Measurements from ENCODE around the gene HIBCH.

DNA sequence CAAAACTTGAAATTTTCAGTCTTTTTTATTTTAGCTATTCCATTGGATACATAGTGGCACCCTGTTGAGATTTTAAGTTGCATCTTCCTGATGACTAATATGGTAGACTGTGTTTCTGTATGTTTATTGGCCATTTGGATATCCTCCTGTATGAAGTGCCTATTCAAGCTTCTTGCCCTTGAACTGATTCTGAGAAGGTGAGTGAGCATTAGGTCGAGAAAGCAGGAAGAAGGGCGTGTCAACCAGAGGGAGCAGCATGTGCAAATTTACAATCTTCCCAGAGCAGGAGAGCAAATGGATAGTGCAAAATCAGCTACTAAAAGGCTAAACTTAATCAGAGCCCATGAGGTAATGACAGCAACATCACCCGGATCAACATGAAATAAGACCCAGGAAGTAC lies 32.3 kb upstream of the HIBCH start:
- TF ChIP-seq, protein P1, sequence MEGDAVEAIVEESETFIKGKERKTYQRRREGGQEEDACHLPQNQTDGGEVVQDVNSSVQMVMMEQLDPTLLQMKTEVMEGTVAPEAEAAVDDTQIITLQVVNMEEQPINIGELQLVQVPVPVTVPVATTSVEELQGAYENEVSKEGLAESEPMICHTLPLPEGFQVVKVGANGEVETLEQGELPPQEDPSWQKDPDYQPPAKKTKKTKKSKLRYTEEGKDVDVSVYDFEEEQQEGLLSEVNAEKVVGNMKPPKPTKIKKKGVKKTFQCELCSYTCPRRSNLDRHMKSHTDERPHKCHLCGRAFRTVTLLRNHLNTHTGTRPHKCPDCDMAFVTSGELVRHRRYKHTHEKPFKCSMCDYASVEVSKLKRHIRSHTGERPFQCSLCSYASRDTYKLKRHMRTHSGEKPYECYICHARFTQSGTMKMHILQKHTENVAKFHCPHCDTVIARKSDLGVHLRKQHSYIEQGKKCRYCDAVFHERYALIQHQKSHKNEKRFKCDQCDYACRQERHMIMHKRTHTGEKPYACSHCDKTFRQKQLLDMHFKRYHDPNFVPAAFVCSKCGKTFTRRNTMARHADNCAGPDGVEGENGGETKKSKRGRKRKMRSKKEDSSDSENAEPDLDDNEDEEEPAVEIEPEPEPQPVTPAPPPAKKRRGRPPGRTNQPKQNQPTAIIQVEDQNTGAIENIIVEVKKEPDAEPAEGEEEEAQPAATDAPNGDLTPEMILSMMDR (IDR thresholded peaks at IDR 0.05; ENCODE audit: low read depth, low read length, missing input control): no peak
- TF ChIP-seq GABPA (IDR thresholded peaks at IDR 0.05 in 1 of 2, conservative IDR thresholded peaks at IDR 0.05 in 1 of 2) (no peak), TAF1 (conservative IDR thresholded peaks at IDR 0.05) (no peak), SP1 (IDR thresholded peaks at IDR 0.05) (no peak), RAD21 (IDR thresholded peaks at IDR 0.05) (no peak), YY1 (IDR thresholded peaks at IDR 0.05) (no peak), EGR1 (IDR thresholded peaks at IDR 0.05; ENCODE audit: low read depth in 2 of 2) (no peak), JUND (IDR thresholded peaks at IDR 0.05) (no peak), FOXA1 (IDR thresholded peaks at IDR 0.05) (no peak)
- TF ChIP-seq, protein P2, sequence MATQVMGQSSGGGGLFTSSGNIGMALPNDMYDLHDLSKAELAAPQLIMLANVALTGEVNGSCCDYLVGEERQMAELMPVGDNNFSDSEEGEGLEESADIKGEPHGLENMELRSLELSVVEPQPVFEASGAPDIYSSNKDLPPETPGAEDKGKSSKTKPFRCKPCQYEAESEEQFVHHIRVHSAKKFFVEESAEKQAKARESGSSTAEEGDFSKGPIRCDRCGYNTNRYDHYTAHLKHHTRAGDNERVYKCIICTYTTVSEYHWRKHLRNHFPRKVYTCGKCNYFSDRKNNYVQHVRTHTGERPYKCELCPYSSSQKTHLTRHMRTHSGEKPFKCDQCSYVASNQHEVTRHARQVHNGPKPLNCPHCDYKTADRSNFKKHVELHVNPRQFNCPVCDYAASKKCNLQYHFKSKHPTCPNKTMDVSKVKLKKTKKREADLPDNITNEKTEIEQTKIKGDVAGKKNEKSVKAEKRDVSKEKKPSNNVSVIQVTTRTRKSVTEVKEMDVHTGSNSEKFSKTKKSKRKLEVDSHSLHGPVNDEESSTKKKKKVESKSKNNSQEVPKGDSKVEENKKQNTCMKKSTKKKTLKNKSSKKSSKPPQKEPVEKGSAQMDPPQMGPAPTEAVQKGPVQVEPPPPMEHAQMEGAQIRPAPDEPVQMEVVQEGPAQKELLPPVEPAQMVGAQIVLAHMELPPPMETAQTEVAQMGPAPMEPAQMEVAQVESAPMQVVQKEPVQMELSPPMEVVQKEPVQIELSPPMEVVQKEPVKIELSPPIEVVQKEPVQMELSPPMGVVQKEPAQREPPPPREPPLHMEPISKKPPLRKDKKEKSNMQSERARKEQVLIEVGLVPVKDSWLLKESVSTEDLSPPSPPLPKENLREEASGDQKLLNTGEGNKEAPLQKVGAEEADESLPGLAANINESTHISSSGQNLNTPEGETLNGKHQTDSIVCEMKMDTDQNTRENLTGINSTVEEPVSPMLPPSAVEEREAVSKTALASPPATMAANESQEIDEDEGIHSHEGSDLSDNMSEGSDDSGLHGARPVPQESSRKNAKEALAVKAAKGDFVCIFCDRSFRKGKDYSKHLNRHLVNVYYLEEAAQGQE (IDR thresholded peaks at IDR 0.05): no peak
- TF ChIP-seq, protein P3, sequence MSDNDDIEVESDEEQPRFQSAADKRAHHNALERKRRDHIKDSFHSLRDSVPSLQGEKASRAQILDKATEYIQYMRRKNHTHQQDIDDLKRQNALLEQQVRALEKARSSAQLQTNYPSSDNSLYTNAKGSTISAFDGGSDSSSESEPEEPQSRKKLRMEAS (IDR thresholded peaks at IDR 0.05): no peak
- TF ChIP-seq, protein P4, sequence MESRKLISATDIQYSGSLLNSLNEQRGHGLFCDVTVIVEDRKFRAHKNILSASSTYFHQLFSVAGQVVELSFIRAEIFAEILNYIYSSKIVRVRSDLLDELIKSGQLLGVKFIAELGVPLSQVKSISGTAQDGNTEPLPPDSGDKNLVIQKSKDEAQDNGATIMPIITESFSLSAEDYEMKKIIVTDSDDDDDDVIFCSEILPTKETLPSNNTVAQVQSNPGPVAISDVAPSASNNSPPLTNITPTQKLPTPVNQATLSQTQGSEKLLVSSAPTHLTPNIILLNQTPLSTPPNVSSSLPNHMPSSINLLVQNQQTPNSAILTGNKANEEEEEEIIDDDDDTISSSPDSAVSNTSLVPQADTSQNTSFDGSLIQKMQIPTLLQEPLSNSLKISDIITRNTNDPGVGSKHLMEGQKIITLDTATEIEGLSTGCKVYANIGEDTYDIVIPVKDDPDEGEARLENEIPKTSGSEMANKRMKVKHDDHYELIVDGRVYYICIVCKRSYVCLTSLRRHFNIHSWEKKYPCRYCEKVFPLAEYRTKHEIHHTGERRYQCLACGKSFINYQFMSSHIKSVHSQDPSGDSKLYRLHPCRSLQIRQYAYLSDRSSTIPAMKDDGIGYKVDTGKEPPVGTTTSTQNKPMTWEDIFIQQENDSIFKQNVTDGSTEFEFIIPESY (IDR thresholded peaks at IDR 0.05): no peak
- TF ChIP-seq, protein P5, sequence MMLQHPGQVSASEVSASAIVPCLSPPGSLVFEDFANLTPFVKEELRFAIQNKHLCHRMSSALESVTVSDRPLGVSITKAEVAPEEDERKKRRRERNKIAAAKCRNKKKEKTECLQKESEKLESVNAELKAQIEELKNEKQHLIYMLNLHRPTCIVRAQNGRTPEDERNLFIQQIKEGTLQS (IDR thresholded peaks at IDR 0.05): no peak

Measured in liver (tissue), 3 donors.